Measurements from ENCODE around the gene ABCA7. TPM values are rescaled to one million over a fixed set of nuclear protein-coding genes. Genes with fewer than 3 reads are reported as not detected.

Gene ABCA7
- total RNA-seq, 1 donor: 33.3 TPM

DNA sequence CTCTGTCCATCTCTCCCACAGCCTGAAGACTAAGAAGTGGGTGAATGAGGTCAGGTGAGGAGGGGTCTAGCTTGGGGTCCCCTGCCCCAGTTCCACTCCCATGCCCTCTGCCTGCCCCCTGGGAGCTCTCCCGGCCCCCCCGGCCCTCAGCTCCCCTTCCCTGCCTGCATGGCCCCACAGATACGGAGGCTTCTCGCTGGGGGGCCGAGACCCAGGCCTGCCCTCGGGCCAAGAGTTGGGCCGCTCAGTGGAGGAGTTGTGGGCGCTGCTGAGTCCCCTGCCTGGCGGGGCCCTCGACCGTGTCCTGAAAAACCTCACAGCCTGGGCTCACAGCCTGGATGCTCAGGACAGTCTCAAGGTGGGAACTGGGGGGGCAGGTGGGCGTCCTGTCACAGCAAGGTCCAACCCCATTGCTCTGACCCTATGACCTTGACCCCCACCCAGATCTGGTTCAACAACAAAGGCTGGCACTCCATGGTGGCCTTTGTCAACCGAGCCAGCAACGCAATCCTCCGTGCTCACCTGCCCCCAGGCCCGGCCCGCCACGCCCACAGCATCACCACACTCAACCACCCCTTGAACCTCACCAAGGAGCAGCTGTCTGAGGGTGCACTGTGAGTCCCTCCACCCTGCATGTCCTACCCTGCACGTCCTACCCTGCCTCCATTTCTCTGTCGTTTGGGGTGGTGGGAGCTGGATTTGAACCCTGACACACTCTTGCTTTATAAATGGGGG is 16.1 kb downstream of the ABCA7 start:
- Histone ChIP-seq H3K4me1 (ENCODE audit: insufficient read depth, low read length) (no peaks in the 10 kb centered on the region), H3K4me2 (ENCODE audit: insufficient read depth, low read length) (no peak overlapping the region), H4K20me1 (ENCODE audit: insufficient read depth, low read length) (no peaks in the 10 kb centered on the region), H3K36me3 (ENCODE audit: insufficient read depth, low read length) (no peaks in the 10 kb centered on the region), H3K79me2 (ENCODE audit: insufficient read depth, low read length) (no peaks in the 10 kb centered on the region), H3K27ac (ENCODE audit: low read depth, low read length) (no peak overlapping the region), H3K27me3 (ENCODE audit: insufficient read depth, low read length) (no peaks in the 10 kb centered on the region), H3K9me3 (ENCODE audit: low read depth, low read length) (peaks cover 26% of the 10 kb centered on the region), H3K4me3 (ENCODE audit: insufficient read depth, low read length) (no peak overlapping the region), H2AFZ (ENCODE audit: low read length) (no peak overlapping the region)
- TF ChIP-seq, protein P1, sequence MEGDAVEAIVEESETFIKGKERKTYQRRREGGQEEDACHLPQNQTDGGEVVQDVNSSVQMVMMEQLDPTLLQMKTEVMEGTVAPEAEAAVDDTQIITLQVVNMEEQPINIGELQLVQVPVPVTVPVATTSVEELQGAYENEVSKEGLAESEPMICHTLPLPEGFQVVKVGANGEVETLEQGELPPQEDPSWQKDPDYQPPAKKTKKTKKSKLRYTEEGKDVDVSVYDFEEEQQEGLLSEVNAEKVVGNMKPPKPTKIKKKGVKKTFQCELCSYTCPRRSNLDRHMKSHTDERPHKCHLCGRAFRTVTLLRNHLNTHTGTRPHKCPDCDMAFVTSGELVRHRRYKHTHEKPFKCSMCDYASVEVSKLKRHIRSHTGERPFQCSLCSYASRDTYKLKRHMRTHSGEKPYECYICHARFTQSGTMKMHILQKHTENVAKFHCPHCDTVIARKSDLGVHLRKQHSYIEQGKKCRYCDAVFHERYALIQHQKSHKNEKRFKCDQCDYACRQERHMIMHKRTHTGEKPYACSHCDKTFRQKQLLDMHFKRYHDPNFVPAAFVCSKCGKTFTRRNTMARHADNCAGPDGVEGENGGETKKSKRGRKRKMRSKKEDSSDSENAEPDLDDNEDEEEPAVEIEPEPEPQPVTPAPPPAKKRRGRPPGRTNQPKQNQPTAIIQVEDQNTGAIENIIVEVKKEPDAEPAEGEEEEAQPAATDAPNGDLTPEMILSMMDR (IDR thresholded peaks at IDR 0.05; ENCODE audit: extremely low read depth, low read depth, low read length): no peak
- DNase-seq (ENCODE audit: insufficient read length, low spot score, missing footprints): no peak

DNA sequence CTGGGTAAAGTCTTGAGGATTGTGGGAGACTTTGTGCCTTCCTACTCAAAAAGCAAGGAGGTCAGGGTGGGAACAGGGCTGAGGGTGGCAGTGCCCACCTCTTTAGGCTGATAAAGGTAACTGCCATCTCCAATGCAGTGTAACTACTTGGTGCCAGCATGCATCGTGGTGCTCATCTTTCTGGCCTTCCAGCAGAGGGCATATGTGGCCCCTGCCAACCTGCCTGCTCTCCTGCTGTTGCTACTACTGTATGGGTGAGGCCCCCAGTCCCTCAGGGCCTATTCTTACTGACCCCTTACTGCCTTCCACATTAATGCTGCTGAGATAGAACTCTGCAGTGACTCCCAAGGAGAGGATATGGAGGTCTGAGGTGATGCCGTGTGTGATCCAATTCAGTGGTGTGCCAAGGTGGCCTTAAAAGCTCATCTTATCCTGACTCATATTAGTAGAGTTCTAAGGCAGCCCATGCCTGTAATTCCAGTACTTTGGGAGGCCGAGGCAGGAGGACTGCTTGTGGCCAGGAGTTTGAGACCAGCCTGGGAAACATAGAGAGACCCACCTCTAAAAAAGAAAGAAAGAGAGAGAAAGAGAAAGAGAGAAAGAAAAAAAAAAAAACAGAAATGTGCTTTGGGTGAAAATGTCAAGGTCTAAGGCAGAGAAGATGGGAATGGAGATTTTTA is 17.4 kb downstream of the ABCA7 start:
- TF ChIP-seq, protein P1 (IDR thresholded peaks at IDR 0.05; ENCODE audit: extremely low read depth, low read depth, low read length): no peak
- no peak overlapping the region for H3K4me3 ChIP-seq (ENCODE audit: insufficient read depth, low read length)
- H3K4me1 ChIP-seq (ENCODE audit: insufficient read depth, low read length): no peaks in the 10 kb centered on the region
- H3K27me3 ChIP-seq (ENCODE audit: insufficient read depth, low read length): no peaks in the 10 kb centered on the region
- H3K4me2 ChIP-seq (ENCODE audit: insufficient read depth, low read length): no peak overlapping the region
- H3K9me3 ChIP-seq (ENCODE audit: low read depth, low read length): peaks cover 26% of the 10 kb centered on the region
- no peak overlapping the region for H3K27ac ChIP-seq (ENCODE audit: low read depth, low read length)
- H3K79me2 ChIP-seq (ENCODE audit: insufficient read depth, low read length): no peaks in the 10 kb centered on the region
- no peaks in the 10 kb centered on the region for H3K36me3 ChIP-seq (ENCODE audit: insufficient read depth, low read length)
- H2AFZ ChIP-seq (ENCODE audit: low read length): no peak overlapping the region
- no peaks in the 10 kb centered on the region for H4K20me1 ChIP-seq (ENCODE audit: insufficient read depth, low read length)
- DNase-seq (ENCODE audit: insufficient read length, low spot score, missing footprints): no peak

DNA sequence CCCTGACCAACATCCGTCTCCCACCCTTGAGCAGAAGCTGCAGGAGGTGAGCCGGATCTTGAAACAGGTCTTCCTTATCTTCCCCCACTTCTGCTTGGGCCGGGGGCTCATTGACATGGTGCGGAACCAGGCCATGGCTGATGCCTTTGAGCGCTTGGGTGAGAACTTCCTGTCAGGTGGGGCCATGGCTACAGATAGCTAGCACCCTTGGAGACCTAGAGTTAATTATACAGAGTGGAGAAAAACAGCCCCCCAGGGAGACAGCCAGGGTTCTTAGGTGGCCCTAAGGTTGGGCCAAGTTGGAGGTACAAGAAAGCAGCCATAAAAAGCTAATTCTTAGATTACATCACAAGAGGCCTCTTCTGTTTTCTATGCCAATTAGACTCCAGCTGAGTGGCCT is 18.2 kb downstream of the ABCA7 start:
- Histone ChIP-seq H3K4me2 (ENCODE audit: insufficient read depth, low read length) (no peak overlapping the region), H3K36me3 (ENCODE audit: insufficient read depth, low read length) (no peaks in the 10 kb centered on the region), H3K79me2 (ENCODE audit: insufficient read depth, low read length) (no peaks in the 10 kb centered on the region), H3K27ac (ENCODE audit: low read depth, low read length) (no peak overlapping the region), H3K4me1 (ENCODE audit: insufficient read depth, low read length) (no peaks in the 10 kb centered on the region), H3K4me3 (ENCODE audit: insufficient read depth, low read length) (no peak overlapping the region), H3K9me3 (ENCODE audit: low read depth, low read length) (peaks cover 26% of the 10 kb centered on the region), H4K20me1 (ENCODE audit: insufficient read depth, low read length) (no peaks in the 10 kb centered on the region), H3K27me3 (ENCODE audit: insufficient read depth, low read length) (no peaks in the 10 kb centered on the region), H2AFZ (ENCODE audit: low read length) (no peak overlapping the region)
- DNase-seq (ENCODE audit: insufficient read length, low spot score, missing footprints): no peak
- TF ChIP-seq, protein P1 (IDR thresholded peaks at IDR 0.05; ENCODE audit: extremely low read depth, low read depth, low read length): no peak

DNA sequence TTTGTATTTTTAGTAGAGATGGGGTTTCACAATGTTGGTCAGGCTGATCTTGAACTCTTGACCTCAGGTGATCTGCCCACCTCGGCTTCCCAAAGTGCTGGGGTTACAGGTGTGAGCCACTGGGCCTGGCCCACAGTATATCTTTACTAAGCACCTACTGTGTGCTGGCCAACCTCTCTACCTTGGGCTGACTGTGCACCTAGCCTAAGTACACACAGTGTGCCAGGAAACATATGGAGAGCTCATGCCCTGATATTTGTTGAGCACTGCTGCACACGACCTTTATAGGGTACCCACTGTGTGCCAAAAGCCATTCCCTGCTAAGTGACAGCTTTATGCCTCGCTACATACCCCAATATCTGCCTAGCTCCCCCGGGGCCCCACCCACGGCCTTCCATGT is 20.8 kb downstream of the ABCA7 start:
- Histone ChIP-seq H3K4me3 (ENCODE audit: insufficient read depth, low read length) (no peak overlapping the region), H3K4me1 (ENCODE audit: insufficient read depth, low read length) (no peaks in the 10 kb centered on the region), H3K27ac (ENCODE audit: low read depth, low read length) (no peak overlapping the region), H3K4me2 (ENCODE audit: insufficient read depth, low read length) (no peak overlapping the region), H4K20me1 (ENCODE audit: insufficient read depth, low read length) (no peaks in the 10 kb centered on the region), H3K79me2 (ENCODE audit: insufficient read depth, low read length) (no peaks in the 10 kb centered on the region), H3K36me3 (ENCODE audit: insufficient read depth, low read length) (no peaks in the 10 kb centered on the region), H3K9me3 (ENCODE audit: low read depth, low read length) (peaks cover 26% of the 10 kb centered on the region), H2AFZ (ENCODE audit: low read length) (no peak overlapping the region), H3K27me3 (ENCODE audit: insufficient read depth, low read length) (no peaks in the 10 kb centered on the region)
- no peak for DNase-seq (ENCODE audit: insufficient read length, low spot score, missing footprints)
- TF ChIP-seq, protein P1 (IDR thresholded peaks at IDR 0.05; ENCODE audit: extremely low read depth, low read depth, low read length): no peak
